Stomach (tissue), 9 donors: ENCODE data around the gene AADAC. TPM values are rescaled to one million over a fixed set of nuclear protein-coding genes. Genes with fewer than 3 reads are reported as not detected.

Source experiments
- DNase-seq, 2 donors: peaks; one replicate each; pipeline versions ENCODE4 v3.0.0 to v3.0.0-alpha.2; 2013 to 2019
- H3K27ac ChIP-seq, 5 donors: fragments of 200-600 bp in 4 of 5; sonication (generic) in 4 of 5; one replicate each; pipeline ENCODE4 v1.5.1; 2013 to 2019; ENCODE audit warnings: mild to moderate bottlenecking in 1 of 5, moderate library complexity in 1 of 5
- H3K27me3 ChIP-seq, 3 donors: fragments of 200-600 bp; sonication (generic); one replicate each; pipeline ENCODE4 v1.5.1; 2017 to 2019; ENCODE audit warnings: mixed run types in 1 of 3
- H3K36me3 ChIP-seq, 4 donors: fragments of 200-600 bp; sonication (generic); 1 replicate in 3 of 4; 2 replicates in 1 of 4; pipeline ENCODE4 v1.5.1; 2016 to 2019
- H3K4me1 ChIP-seq, 4 donors: fragments of 200-600 bp; sonication (generic); one replicate each; pipeline ENCODE4 v1.5.1; 2016 to 2019
- H3K4me3 ChIP-seq, 4 donors: fragments of 200-600 bp; sonication (generic) in 3 of 4; one replicate each; pipeline ENCODE4 v1.5.1; 2016 to 2019; ENCODE audit warnings: mild to moderate bottlenecking in 1 of 4
- H3K9me3 ChIP-seq, 4 donors: fragments of 200-600 bp; sonication (generic); one replicate each; pipeline ENCODE4 v1.5.1; 2016 to 2019
- CTCF ChIP-seq, 7 experiments: fragments of 450-650 bp in 4 of 7; fragments of 200-600 bp in 3 of 7; sonication (generic) in 3 of 7; IDR thresholded peaks; one replicate each; pipeline ENCODE4 v1.5.1; 2016 to 2019; ENCODE audit warnings: antibody characterized with exemption in 7 of 7, control low read depth in 2 of 7, mild to moderate bottlenecking in 1 of 7
- EP300 ChIP-seq: sonication (generic); formaldehyde crosslinking; IDR thresholded peaks from one replicate; pipeline ENCODE4 v1.6.1; 2017; ENCODE audit warnings: antibody characterized with exemption
- POLR2A ChIP-seq, 4 donors: fragments of 450-650 bp; IDR thresholded peaks; one replicate each; pipeline ENCODE4 v1.6.1; 2016; ENCODE audit warnings: antibody characterized with exemption in 4 of 4, control low read depth in 2 of 4, mild to moderate bottlenecking in 1 of 4, moderate library complexity in 1 of 4
- POLR2AphosphoS5 ChIP-seq, 3 donors: sonication (generic); formaldehyde crosslinking; IDR thresholded peaks; one replicate each; pipeline ENCODE4 v1.6.1; 2016; ENCODE audit warnings: antibody characterized with exemption in 3 of 3
- WGBS, 5 donors: extraction: QIAGEN DNeasy Blood & Tissue Kit in 3 of 5; methylation state at CpG; one replicate each; pipeline versions ENCODE4 v1.1.5 to v1.1.7; 2013 to 2018; 5-methylcytosine and 5-hydroxymethylcytosine counted together
- intact Hi-C: fragments of 100-400 bp; cut with DNase I; formaldehyde crosslinking; loops from one replicate; pipeline ENCODE4 v1.15.1; 2023; ENCODE audit warnings: low total_unique reads
- polyA plus RNA-seq, 3 donors: library from polyadenylated mRNA; stranded (reverse); fragments of 200-250 nt; gene quantifications; one replicate each; pipeline ENCODE4 v1.2.3, GENCODE V29; 2013
- total RNA-seq, 5 donors: library from RNA; depleted of rRNA; stranded (reverse); fragments of >200 nt; gene quantifications; one replicate each; pipeline versions ENCODE4 v1.1.0 to v1.2.3, GENCODE V29; 2014 to 2016
- donor health status: healthy with polysubstance abuse.
- donor health status: Bipolar disorder and iron deficiency.
- donor health status: healthy.

AADAC gene
- total and polyA plus RNA-seq, 8 donors: 0.35 to 54.7 (median 9.8) TPM; not detected in 3

- WGBS, 5 donors: 77 to 92% (median 90%) methylated on average over 4 of the region's 4 CpGs
- H3K4me3 ChIP-seq: no peak overlapping the region
- DNase-seq: no peak
- H3K27me3 ChIP-seq: no peaks in the 10 kb centered on the region
- TF ChIP-seq EP300: no peak
- TF ChIP-seq POLR2AphosphoS5 (IDR thresholded peaks at IDR 0.05): no peak
- no peak for TF ChIP-seq POLR2A (IDR thresholded peaks at IDR 0.05)
- TF ChIP-seq CTCF (IDR thresholded peaks at IDR 0.05): no peak
- no peak overlapping the region for H3K27ac ChIP-seq
- H3K4me1 ChIP-seq: peaks cover 0 to 7% (median 3%) of the 10 kb centered on the region in 4 donors
- intact Hi-C loops: loop anchor here (5.0 kb wide), 1 partner anchor 78 kb away; no protein-coding TSS in a partner anchor
- no peaks in the 10 kb centered on the region for H3K9me3 ChIP-seq
- no peaks in the 10 kb centered on the region for H3K36me3 ChIP-seq
Measured at GRCh38 chr3:151819910-151820309, 6.0 kb downstream of the AADAC start.

DNA sequence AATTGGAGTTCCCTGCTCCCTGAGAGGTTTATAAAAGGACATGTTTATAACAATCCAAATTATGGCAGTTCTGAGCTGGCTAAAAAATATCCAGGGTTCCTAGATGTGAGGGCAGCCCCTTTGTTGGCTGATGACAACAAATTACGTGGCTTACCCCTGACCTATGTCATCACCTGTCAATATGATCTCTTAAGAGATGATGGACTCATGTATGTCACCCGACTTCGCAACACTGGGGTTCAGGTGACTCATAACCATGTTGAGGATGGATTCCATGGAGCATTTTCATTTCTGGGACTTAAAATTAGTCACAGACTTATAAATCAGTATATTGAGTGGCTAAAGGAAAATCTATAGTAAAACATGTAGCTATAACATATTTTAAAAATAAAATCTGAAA lies 13.9 kb downstream of the AADAC start:
- Histone ChIP-seq H3K27me3 (no peaks in the 10 kb centered on the region), H3K4me3 (no peak overlapping the region), H3K36me3 (no peaks in the 10 kb centered on the region), H3K4me1 (no peaks in the 10 kb centered on the region), H3K9me3 (no peaks in the 10 kb centered on the region), H3K27ac (no peak overlapping the region)
- intact Hi-C loops: no loop called here
- TF ChIP-seq POLR2A (IDR thresholded peaks at IDR 0.05) (no peak), POLR2AphosphoS5 (IDR thresholded peaks at IDR 0.05) (no peak), CTCF (IDR thresholded peaks at IDR 0.05) (no peak), EP300 (no peak)
- no peak for DNase-seq
- WGBS, 5 donors: 78 to 93% (median 91%) methylated on average over 3 of the region's 3 CpGs

- Histone ChIP-seq H3K4me3 (no peak overlapping the region), H3K36me3 (no peaks in the 10 kb centered on the region), H3K4me1 (peaks cover 4 to 27% (median 14%) of the 10 kb centered on the region in 4 donors), H3K27ac (no peak overlapping the region), H3K27me3 (no peaks in the 10 kb centered on the region), H3K9me3 (no peaks in the 10 kb centered on the region)
- DNase-seq: peak in 1 of 2 donors; percentile 32
- WGBS, 5 donors: 65 to 78% (median 70%) methylated on average over 5 of the region's 5 CpGs
- intact Hi-C loops: loop anchor here (10.0 kb wide), 1 partner anchor 371 kb away; the partner anchor contains the start of gene IGSF10
- TF ChIP-seq POLR2A (IDR thresholded peaks at IDR 0.05) (no peak), POLR2AphosphoS5 (IDR thresholded peaks at IDR 0.05) (no peak), EP300 (no peak), CTCF (IDR thresholded peaks at IDR 0.05) (no peak)
Measured at GRCh38 chr3:151835751-151836525, 22.0 kb downstream of the AADAC start.

DNA sequence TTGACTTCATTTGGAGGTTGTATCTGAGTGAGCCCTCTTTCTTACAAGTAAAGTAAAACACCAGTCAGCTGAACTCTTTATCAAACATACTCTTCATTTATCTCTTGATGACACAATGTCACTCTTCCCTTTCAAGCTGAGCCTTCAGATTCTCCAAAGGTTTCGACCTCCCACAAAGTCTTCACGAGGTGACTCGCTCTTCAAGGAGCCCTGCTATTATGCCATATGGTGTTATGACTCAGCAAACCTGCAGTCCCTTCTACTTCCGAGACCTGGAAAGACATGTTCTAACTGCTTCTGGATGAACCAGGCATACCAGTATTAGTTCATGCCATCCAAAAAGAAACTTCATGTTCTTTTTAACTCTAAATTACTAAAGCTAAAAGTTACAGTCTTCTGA lies 23.1 kb downstream of the AADAC start:
- Histone ChIP-seq H3K9me3 (no peaks in the 10 kb centered on the region), H3K36me3 (no peaks in the 10 kb centered on the region), H3K4me1 (peaks cover 4 to 27% (median 14%) of the 10 kb centered on the region in 4 donors), H3K27ac (no peak overlapping the region), H3K27me3 (no peaks in the 10 kb centered on the region), H3K4me3 (no peak overlapping the region)
- peak in 1 of 2 donors; percentile 54 for DNase-seq
- TF ChIP-seq CTCF (IDR thresholded peaks at IDR 0.05): no peak
- peak in 1 of 3 donors; percentile 13 for TF ChIP-seq POLR2AphosphoS5 (IDR thresholded peaks at IDR 0.05)
- WGBS, 5 donors: 48 to 56% (median 50%) methylated on average over 4 of the region's 4 CpGs
- intact Hi-C loops: loop anchor here (10.0 kb wide), 1 partner anchor 372 kb away; the partner anchor contains the start of gene IGSF10
